ENCODE measurements around the gene APBB2.

GRCh38 chr4:41154814-41155177 is 59.5 kb downstream of the APBB2 start:
- TF ChIP-seq, protein P1, sequence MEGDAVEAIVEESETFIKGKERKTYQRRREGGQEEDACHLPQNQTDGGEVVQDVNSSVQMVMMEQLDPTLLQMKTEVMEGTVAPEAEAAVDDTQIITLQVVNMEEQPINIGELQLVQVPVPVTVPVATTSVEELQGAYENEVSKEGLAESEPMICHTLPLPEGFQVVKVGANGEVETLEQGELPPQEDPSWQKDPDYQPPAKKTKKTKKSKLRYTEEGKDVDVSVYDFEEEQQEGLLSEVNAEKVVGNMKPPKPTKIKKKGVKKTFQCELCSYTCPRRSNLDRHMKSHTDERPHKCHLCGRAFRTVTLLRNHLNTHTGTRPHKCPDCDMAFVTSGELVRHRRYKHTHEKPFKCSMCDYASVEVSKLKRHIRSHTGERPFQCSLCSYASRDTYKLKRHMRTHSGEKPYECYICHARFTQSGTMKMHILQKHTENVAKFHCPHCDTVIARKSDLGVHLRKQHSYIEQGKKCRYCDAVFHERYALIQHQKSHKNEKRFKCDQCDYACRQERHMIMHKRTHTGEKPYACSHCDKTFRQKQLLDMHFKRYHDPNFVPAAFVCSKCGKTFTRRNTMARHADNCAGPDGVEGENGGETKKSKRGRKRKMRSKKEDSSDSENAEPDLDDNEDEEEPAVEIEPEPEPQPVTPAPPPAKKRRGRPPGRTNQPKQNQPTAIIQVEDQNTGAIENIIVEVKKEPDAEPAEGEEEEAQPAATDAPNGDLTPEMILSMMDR (conservative IDR thresholded peaks at IDR 0.05), result no peak
- no peak for TF ChIP-seq ZFX (IDR thresholded peaks at IDR 0.05)
